Stimulated activated CD4-positive, alpha-beta T cell treated with anti-CD3 and anti-CD28 coated beads, Interleukin-4, amount 100 ng/mL, for 4 hours (primary cell): Measurements from ENCODE around the gene GPR42.
"Not testable (repeated sequence)": the region's sequence is repeated elsewhere in the genome, so short reads cannot be mapped to it uniquely, and the experiment has no call there.

Source experiments
- DNase-seq, 2 experiments: peaks; one replicate each; pipeline ENCODE4 v3.0.0-alpha.2; 2020

GPR42 gene

GRCh38 chr19:35347171-35347929 lies 23.5 kb upstream of the GPR42 start, which contains the start of gene FFAR1:
Gene FFAR1 (plus strand): TSS chr19:35347902. CDS start chr19:35351552, 3,650 bp downstream.
- DNase-seq: peak; percentile 25 to 36

- DNase-seq: no peak
Measured at GRCh38 chr19:35347930-35348298, 23.0 kb upstream of the GPR42 start.

DNA sequence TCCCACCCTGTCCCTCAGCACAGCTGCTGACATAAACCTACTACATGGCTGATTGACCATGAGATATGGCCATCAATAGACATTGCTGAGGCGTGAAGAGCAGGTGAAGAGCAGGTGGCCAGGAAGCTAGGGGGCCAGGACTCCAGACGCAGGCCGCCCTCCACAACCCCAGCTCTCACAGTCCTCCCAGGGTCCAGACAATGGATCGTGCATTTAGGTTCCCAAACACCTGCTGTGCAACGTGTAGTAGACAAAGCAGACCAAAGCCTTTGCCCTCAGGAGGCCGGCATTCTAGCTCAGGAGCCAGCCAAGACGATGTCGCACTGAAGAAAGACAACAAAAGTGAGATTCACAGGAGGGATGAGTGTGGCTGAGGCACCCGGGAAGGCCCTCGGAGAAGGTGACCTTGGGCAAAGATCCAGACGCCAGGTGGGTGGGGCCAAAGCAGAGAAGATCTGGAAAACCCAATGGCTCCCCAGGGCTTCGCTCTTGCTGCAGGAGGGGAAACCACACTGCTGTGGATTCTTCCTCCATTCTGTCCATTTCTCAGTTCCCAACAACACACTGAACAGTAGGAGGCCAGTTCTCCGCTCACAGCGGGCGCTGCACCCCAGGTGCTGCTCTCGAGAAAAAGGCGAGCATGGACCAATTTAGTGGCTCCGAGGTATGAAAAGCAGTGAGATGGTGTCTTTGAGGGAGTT lies 21.8 kb upstream of the GPR42 start:
- no peak for DNase-seq

DNA sequence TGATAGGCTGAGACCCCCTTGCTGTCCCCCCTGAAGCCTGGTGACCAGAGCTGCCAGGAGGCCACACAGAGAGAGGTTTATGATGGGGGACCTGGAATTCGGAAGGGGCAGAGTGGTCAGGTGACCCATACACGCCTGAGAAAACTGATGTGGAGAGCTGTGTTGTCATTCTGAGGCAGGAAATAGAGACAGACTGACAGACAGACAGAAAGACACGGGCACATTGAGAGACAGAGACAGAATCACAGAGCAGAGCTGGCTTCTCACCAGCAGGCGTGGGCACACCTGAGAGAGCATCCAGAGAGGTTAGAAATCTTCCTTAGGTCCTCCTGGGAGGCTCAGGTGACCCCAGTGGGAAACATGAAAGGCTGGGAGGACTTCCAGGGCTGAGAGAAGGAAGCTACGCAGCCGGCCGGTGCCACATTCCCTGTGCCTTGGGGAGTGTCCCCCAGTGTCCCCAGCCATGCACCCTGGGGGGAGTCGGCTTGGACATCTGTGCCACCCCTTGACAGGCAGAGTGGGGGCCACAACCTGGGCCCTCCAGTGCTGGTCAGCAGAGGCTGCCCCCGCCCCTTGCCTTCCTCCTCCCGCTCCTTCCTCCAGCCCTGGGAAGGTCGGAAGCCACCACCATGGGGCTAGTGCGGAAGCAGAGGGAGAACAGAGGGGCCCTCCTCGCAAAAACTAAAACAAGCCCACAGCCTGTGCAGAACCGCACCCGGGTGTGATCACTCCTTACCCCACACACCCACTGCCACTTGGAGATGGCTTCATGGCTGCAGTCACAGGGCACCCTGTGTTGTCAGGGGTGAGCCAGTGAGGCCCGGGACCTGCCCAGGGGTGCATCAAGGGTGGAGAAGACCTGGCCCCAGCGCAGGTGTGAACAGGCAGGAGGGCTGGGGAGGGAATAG lies 21.0 kb upstream of the GPR42 start:
- no peak for DNase-seq

GRCh38 chr19:35350591-35350990 lies 20.3 kb upstream of the GPR42 start:
- no peak for DNase-seq

DNA sequence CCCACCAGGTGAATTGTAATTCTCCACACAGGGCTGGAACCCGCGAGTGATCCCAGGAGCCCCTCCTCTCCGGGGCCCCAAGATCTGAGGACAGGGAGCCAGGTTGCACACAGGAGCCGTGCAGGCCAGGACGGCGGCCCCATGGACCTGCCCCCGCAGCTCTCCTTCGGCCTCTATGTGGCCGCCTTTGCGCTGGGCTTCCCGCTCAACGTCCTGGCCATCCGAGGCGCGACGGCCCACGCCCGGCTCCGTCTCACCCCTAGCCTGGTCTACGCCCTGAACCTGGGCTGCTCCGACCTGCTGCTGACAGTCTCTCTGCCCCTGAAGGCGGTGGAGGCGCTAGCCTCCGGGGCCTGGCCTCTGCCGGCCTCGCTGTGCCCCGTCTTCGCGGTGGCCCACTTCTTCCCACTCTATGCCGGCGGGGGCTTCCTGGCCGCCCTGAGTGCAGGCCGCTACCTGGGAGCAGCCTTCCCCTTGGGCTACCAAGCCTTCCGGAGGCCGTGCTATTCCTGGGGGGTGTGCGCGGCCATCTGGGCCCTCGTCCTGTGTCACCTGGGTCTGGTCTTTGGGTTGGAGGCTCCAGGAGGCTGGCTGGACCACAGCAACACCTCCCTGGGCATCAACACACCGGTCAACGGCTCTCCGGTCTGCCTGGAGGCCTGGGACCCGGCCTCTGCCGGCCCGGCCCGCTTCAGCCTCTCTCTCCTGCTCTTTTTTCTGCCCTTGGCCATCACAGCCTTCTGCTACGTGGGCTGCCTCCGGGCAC lies 19.3 kb upstream of the GPR42 start:
- no peak for DNase-seq

DNA sequence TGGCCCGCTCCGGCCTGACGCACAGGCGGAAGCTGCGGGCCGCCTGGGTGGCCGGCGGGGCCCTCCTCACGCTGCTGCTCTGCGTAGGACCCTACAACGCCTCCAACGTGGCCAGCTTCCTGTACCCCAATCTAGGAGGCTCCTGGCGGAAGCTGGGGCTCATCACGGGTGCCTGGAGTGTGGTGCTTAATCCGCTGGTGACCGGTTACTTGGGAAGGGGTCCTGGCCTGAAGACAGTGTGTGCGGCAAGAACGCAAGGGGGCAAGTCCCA lies 18.8 kb upstream of the GPR42 start:
- DNase-seq: no peak

- DNase-seq: peak; percentile 53 to 63
Measured at GRCh38 chr19:35352448-35353304, 18.2 kb upstream of the GPR42 start.

GRCh38 chr19:35353635-35354034 lies 17.2 kb upstream of the GPR42 start:
- DNase-seq: no peak

- no peak for DNase-seq
Measured at GRCh38 chr19:35354898-35355297, 16.0 kb upstream of the GPR42 start.

DNA sequence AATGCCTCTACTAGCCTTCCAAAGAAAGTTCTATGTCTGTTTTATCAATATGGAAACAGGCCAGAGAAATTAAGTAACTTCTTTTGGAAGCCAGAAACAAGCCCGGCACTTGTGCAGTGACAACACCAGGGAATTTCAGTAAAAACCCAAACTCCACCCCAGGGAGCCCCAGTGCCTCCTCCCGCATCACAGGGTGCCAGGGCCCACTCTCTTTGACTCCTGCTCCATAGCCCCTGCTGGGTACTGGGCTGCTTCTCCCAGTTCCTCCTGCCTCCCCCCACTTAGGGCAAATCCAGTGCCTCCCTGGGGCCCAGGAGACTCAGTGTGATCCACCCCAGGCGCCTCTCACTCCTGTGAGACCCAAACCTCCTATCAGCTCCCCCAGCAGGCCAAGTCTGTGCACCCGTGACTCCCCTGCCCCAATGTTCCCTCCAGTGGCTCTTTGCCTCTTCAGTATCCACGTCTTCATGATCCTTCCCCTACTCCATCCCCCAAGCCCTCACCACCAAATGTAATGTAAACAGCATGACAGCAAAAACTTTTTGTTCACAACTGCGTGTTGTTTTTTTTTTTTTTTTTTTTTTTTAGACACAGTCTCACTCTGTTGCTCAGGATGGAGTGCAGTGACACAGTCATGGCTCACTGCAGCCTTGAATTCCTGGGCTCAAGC lies 14.9 kb upstream of the GPR42 start:
- DNase-seq: no peak

DNA sequence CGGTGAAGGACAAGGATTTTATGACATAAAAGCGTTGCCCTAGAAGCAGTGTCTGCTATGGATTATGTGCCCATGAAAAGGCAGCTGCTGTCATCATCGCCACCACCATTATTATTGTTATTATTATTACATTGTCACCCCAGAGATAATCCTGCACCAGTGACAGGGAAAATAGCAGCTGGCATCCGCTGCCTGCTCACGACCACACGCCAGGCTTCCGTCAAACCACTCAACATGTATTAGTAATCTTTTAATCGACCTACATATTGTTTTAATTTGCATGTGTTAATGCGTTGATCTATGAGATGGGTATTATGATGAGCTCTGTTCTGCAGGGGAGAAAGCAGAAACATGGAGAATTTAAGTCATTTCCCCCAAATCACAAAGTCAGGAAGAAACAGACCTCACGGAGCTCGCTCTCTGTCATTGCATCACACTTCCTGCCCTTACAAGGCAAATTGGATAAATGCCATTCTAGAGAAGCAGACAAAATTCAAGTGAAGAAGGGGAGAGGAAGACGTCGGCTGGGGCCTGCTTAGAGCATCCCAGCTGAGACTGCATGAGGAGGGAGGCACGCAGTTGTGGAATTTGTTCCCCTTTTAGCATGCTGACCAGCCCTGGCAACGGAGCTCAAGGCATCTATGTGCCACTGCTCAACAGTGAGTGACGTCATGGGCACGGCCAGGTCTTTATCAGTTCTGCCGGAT lies 12.8 kb upstream of the GPR42 start, which contains the start of gene FFAR3:
Gene FFAR3, plus strand, starts transcription at position 594 of the 707 bp plus-strand sequence. CDS start 431 bp downstream, outside the sequence.
- DNase-seq: peak in 1 of 2 experiments; percentile 17

GRCh38 chr19:35358834-35359233 lies 12.0 kb upstream of the GPR42 start:
- DNase-seq: not testable (repeated sequence)

DNA sequence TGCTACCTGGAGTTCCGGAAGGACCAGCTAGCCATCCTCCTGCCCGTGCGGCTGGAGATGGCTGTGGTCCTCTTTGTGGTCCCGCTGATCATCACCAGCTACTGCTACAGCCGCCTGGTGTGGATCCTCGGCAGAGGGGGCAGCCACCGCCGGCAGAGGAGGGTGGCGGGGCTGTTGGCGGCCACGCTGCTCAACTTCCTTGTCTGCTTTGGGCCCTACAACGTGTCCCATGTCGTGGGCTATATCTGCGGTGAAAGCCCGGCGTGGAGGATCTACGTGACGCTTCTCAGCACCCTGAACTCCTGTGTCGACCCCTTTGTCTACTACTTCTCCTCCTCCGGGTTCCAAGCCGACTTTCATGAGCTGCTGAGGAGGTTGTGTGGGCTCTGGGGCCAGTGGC lies 11.5 kb upstream of the GPR42 start:
- not testable (repeated sequence) for DNase-seq

DNA sequence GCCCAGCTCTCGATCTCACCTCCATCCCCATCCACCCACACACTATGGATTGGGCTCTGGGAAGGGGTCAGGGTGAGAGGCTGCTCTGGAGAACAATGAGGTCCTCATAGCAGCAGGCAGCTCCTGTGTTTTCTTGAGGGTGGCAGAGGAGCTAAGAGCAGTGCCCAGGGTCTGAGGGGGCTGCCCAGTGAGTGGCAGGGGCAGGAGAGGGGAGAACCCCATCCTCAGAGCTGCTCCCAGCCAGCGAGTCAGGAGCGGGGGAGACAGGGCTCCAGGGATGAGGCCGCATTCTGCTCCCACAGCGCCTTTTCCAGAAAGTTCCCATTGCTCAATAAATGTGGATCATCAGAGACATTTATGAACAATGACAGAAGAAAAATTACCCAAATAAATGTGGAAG lies 10.8 kb upstream of the GPR42 start:
- DNase-seq: not testable (repeated sequence)

GRCh38 chr19:35360880-35361420 lies 9.9 kb upstream of the GPR42 start:
- no peak for DNase-seq

DNA sequence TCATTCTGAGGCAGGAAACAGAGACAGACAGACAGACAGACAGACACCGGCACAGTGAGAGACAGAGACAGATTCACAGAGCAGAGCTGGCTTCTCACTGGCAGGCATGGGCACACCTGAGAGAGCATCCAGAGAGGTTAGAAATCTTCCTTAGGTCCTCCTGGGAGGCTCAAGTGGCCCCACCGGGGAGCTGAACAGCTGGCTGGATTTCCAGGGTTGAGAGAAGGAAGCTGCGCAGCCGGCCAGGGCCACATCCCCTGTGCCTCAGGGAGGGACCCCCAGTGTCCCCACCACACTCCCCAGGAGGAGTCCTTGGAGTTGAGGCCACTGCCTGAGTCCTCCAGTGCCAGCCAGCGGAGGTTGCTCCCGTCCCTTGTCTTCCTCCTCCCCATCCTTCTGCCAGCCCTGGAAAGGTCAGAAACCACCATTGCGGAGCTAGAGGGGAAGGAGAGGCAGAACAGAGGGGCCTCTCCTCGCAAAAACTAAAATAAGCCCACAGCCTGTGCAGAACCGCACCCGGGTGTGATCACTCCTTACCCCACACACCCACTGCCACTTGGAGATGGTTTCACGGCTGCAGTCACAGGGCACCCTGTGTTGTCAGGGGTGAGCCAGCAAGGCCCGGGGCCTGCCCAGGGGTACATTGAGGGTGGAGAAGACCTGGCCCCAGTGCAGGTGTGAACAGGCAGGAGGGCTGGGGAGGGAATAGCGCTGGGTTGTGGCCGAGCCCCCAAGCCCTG lies 8.4 kb upstream of the GPR42 start:
- DNase-seq: no peak

- no peak for DNase-seq
Measured at GRCh38 chr19:35363001-35363590, 7.8 kb upstream of the GPR42 start.
